ENCODE measurements around the gene TSEN54.

The TSEN54 gene

GRCh38 chr17:75491680-75492079 is 24.6 kb upstream of the TSEN54 start:
- TF ChIP-seq TCF12 (IDR thresholded peaks at IDR 0.05; ENCODE audit: low read depth) (no peak), EGR1 (IDR thresholded peaks at IDR 0.05) (no peak), MAX (IDR thresholded peaks at IDR 0.05) (no peak), FOXM1 (IDR thresholded peaks at IDR 0.05; ENCODE audit: borderline replicate concordance, low read depth) (no peak), REST (IDR thresholded peaks at IDR 0.05; ENCODE audit: low read depth) (no peak), TEAD4 (IDR thresholded peaks at IDR 0.05) (no peak), YY1 (IDR thresholded peaks at IDR 0.05; ENCODE audit: low read depth) (no peak), CREB1 (IDR thresholded peaks at IDR 0.05; ENCODE audit: low read depth) (no peak), ZBTB7A (IDR thresholded peaks at IDR 0.05; ENCODE audit: low read depth) (no peak)

- TF ChIP-seq MAX (IDR thresholded peaks at IDR 0.05) (no peak), TCF12 (IDR thresholded peaks at IDR 0.05; ENCODE audit: low read depth) (no peak), TAF1 (IDR thresholded peaks at IDR 0.05; ENCODE audit: low read depth) (no peak)
These were observed 23.7 kb upstream of the TSEN54 start for GRCh38 chr17:75492555-75493168.

- TF ChIP-seq REST (IDR thresholded peaks at IDR 0.05; ENCODE audit: low read depth) (no peak), CREB1 (IDR thresholded peaks at IDR 0.05; ENCODE audit: low read depth) (no peak), EP300 (IDR thresholded peaks at IDR 0.05; ENCODE audit: borderline replicate concordance) (no peak), NFIC (IDR thresholded peaks at IDR 0.05) (no peak)
These were observed 22.7 kb upstream of the TSEN54 start for GRCh38 chr17:75493476-75494129.

- TF ChIP-seq TCF12 (IDR thresholded peaks at IDR 0.05; ENCODE audit: low read depth): no peak
- TF ChIP-seq CREB1 (IDR thresholded peaks at IDR 0.05; ENCODE audit: low read depth): no peak
- no peak for TF ChIP-seq TAF1 (IDR thresholded peaks at IDR 0.05; ENCODE audit: low read depth)
- TF ChIP-seq CEBPB (IDR thresholded peaks at IDR 0.05): no peak
These were observed 21.9 kb upstream of the TSEN54 start for GRCh38 chr17:75494326-75494877.

GRCh38 chr17:75496005-75496404 is 20.3 kb upstream of the TSEN54 start:
- no peak for TF ChIP-seq CREB1 (IDR thresholded peaks at IDR 0.05; ENCODE audit: low read depth)
- TF ChIP-seq EGR1 (IDR thresholded peaks at IDR 0.05): no peak
- TF ChIP-seq ZBTB7A (IDR thresholded peaks at IDR 0.05; ENCODE audit: low read depth): no peak
- TF ChIP-seq EP300 (IDR thresholded peaks at IDR 0.05; ENCODE audit: borderline replicate concordance): no peak
- no peak for TF ChIP-seq TEAD4 (IDR thresholded peaks at IDR 0.05)
- no peak for TF ChIP-seq YY1 (IDR thresholded peaks at IDR 0.05; ENCODE audit: low read depth)
- TF ChIP-seq RAD21 (IDR thresholded peaks at IDR 0.05; ENCODE audit: low read depth): no peak
- no peak for TF ChIP-seq CEBPB (IDR thresholded peaks at IDR 0.05)
- TF ChIP-seq REST (IDR thresholded peaks at IDR 0.05; ENCODE audit: low read depth): no peak
- no peak for TF ChIP-seq MAX (IDR thresholded peaks at IDR 0.05)
- TF ChIP-seq TAF1 (IDR thresholded peaks at IDR 0.05; ENCODE audit: low read depth): no peak
- TF ChIP-seq NFIC (IDR thresholded peaks at IDR 0.05): no peak

All from Ishikawa (cell line).